ENCODE measurements around the gene YWHAG. TPM values are rescaled to one million over a fixed set of nuclear protein-coding genes. Genes with fewer than 3 reads are reported as not detected.

YWHAG gene
- total and polyA plus RNA-seq, 8 donors: 15.7 to 55.7 (median 33.9) TPM

- Histone ChIP-seq H3K4me1 (peaks cover 5 to 22% (median 16%) of the 10 kb centered on the region in 3 donors), H3K27me3 (no peaks in the 10 kb centered on the region), H3K27ac (peak overlapping the region in 3 of 4 donors; percentile 98 to 100 (median 99)), H3K4me3 (peak overlapping the region in 2 of 4 donors; percentile 28 to 95), H3K9me3 (no peaks in the 10 kb centered on the region), H3K36me3 (no peaks in the 10 kb centered on the region)
- intact Hi-C loops (cut with DNase I): loop anchor here in 1 of 3 donors (5.0 kb wide), 1 partner anchor 38 kb away; no protein-coding TSS in a partner anchor
- no peak for DNase-seq
- no peak for TF ChIP-seq CTCF (IDR thresholded peaks at IDR 0.05)
- ATAC-seq: no peak
- 75 to 77% methylated on average over 17 of the region's 17 CpGs for WGBS, 2 donors
- no peak for FAIRE-seq
Measured at GRCh38 chr7:76359978-76360638, 1.3 kb upstream of the YWHAG start.

GRCh38 chr7:76359111-76359977 lies 553 bp upstream of the YWHAG start:
- WGBS, 2 donors: 1 to 2% methylated on average over 35 to 41 of the region's 41 CpGs
- H3K4me3 ChIP-seq: peak overlapping the region; percentile 71 to 95 (median 95)
- no peaks in the 10 kb centered on the region for H3K36me3 ChIP-seq
- peak; percentile 95 to 99 (median 98) for DNase-seq
- peaks cover 5 to 24% (median 16%) of the 10 kb centered on the region in 3 donors for H3K4me1 ChIP-seq
- H3K27ac ChIP-seq: peak overlapping the region; percentile 98 to 100 (median 99)
- H3K9me3 ChIP-seq: no peaks in the 10 kb centered on the region
- TF ChIP-seq CTCF (IDR thresholded peaks at IDR 0.05): peak; percentile 14 to 63 (median 56)
- no peak for FAIRE-seq
- no peaks in the 10 kb centered on the region for H3K27me3 ChIP-seq
- intact Hi-C loops (cut with DNase I): loop anchor here in 1 of 3 donors (5.0 kb wide), 1 partner anchor 37 kb away; no protein-coding TSS in a partner anchor
- ATAC-seq: peak; percentile 91 to 95 (median 92)

GRCh38 chr7:76358011-76358480 lies 745 bp downstream of the YWHAG start:
- Histone ChIP-seq H3K27me3 (no peaks in the 10 kb centered on the region), H3K9me3 (no peaks in the 10 kb centered on the region), H3K36me3 (no peaks in the 10 kb centered on the region), H3K4me3 (peak overlapping the region; percentile 71 to 95 (median 95)), H3K4me1 (peaks cover 5 to 28% (median 16%) of the 10 kb centered on the region in 3 donors), H3K27ac (peak overlapping the region; percentile 98 to 100 (median 99))
- intact Hi-C loops (cut with DNase I): loop anchor here in 1 of 3 donors (5.0 kb wide), 1 partner anchor 36 kb away; no protein-coding TSS in a partner anchor
- no peak for TF ChIP-seq CTCF (IDR thresholded peaks at IDR 0.05)
- FAIRE-seq (no peak), DNase-seq (peak in 5 of 6 donors; percentile 37 to 82 (median 75)), ATAC-seq (peak; percentile 9 to 49 (median 26))
- WGBS, 2 donors: 0 to 1% methylated on average over 26 to 27 of the region's 27 CpGs

- no peaks in the 10 kb centered on the region for H3K9me3 ChIP-seq
- ATAC-seq: no peak
- peak overlapping the region; percentile 98 to 100 (median 99) for H3K27ac ChIP-seq
- no peak for FAIRE-seq
- no peak for TF ChIP-seq CTCF (IDR thresholded peaks at IDR 0.05)
- H3K27me3 ChIP-seq: no peaks in the 10 kb centered on the region
- DNase-seq: no peak
- WGBS, 2 donors: 1 to 3% methylated on average over 10 of the region's 10 CpGs
- H3K4me1 ChIP-seq: peaks cover 5 to 28% (median 16%) of the 10 kb centered on the region in 3 donors
- intact Hi-C loops (cut with DNase I): loop anchor here in 1 of 3 donors (5.0 kb wide), 1 partner anchor 35 kb away; no protein-coding TSS in a partner anchor
- peak overlapping the region; percentile 71 to 95 (median 95) for H3K4me3 ChIP-seq
- no peaks in the 10 kb centered on the region for H3K36me3 ChIP-seq
Measured at GRCh38 chr7:76357475-76358010, 1.2 kb downstream of the YWHAG start.

Data from pancreas (tissue), 10 donors.